ENCODE measurements around the gene VILL.

The VILL gene

DNA sequence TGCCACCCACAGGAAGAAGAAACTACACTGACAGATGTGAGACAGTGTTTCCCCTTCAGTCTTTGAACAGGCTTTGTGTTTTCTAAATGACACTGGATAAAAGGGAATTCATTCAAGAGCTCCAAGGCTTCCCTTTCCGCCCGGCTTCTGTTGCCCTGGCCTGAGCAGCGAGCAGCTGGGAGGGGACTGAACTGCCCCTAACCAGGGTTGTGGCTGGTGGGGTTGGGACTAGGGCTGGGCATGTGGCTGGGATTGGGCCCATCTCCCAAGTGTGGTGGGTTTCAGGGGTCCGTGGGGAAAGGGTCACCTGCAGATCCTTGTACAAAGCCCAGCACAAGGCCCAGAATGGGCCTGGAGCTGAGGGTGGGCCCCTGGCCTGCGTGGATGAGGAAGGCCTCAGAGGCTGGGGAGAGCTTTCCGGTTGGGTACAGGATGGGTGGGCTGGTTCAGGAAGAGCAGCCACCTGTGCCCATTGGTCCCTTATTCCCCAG is 10.4 kb downstream of the VILL start:
- DNase-seq (ENCODE audit: low read depth, low spot score): no peak

DNA sequence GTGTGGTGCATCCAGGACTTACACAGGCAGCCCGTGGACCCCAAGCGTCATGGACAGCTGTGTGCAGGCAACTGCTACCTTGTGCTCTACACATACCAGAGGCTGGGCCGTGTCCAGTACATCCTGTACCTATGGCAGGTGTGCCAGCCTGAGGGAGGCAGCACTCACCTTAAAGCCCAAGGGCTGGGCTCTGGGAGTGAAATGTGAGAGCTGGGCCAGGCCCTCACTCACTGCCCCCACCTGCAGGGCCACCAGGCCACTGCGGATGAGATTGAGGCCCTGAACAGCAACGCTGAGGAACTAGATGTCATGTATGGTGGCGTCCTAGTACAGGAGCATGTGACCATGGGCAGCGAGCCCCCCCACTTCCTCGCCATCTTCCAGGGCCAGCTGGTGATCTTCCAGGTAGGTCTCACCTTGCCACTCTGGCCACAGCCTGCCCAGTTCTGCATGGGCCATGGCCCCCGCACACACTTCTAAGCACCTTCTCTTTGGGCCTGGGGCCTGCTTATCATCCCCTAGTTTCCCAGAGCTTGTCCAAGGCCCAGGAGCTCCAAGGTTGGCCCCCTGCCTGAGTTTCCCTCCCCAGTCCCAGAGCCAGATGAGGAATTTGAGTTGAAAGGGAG is 11.0 kb downstream of the VILL start:
- no peak for DNase-seq (ENCODE audit: low read depth, low spot score)

DNA sequence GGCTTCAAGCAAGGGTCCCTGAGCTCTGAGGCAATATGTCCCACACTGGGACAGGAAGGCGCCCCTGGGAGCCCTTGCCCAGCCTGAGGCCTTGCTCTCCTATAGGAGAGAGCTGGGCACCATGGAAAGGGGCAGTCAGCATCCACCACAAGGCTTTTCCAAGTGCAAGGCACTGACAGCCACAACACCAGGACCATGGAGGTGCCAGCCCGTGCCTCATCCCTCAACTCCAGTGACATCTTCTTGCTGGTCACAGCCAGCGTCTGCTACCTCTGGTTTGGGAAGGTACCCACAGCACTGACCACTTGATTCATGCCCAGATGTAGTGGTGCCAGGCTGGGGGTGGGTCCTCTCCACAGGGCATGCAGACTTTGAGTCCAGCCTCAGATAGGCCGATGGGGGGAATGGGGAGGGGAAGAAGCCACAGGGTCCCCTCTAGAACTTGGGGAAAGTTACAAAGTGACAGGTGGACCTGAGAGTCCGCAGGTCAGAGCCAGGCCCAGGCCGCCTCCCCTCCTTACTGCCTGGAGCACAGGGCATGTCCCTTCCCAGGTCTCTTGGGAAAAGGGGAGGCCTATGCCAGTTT is 11.8 kb downstream of the VILL start:
- no peak for DNase-seq (ENCODE audit: low read depth, low spot score)

DNA sequence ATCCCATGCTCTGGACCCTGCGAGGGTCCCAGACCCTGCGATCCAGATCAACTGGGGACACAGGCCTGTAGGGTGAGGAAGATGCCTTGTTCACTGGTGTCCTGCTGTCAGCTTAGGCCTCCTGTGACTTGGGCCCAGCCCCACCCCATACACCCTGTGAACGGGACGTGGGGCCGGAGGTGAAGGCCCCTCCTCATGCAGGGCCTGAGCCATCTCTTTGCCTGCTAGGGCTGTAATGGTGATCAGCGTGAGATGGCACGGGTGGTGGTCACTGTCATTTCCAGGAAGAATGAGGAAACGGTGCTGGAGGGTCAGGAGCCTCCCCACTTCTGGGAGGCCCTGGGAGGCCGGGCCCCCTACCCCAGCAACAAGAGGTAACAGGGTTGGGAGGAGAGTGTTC is 12.4 kb downstream of the VILL start:
- DNase-seq (ENCODE audit: low read depth, low spot score): no peak

DNA sequence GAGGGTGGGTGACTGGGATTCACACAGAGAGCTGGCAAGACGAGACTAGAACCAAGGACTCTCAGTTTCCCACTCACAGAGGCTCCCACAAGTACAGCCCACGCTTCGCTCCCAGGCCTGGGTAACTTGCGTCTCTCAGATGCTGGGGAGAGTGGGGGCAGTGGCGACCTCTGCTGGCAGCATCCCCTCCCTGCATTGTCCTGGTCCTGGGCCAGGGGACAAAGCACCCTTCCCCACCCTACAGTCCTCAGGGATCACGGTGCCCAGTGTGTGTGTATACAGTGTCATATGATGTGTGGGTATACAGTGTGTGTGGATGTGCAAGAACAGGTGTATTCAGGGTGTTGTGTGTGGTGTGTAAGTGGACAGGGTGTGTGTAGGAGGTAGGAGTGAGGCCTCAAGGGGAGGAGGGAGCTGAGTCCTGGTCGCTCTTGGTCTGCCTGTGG is 12.8 kb downstream of the VILL start:
- no peak for DNase-seq (ENCODE audit: low read depth, low spot score)

DNA sequence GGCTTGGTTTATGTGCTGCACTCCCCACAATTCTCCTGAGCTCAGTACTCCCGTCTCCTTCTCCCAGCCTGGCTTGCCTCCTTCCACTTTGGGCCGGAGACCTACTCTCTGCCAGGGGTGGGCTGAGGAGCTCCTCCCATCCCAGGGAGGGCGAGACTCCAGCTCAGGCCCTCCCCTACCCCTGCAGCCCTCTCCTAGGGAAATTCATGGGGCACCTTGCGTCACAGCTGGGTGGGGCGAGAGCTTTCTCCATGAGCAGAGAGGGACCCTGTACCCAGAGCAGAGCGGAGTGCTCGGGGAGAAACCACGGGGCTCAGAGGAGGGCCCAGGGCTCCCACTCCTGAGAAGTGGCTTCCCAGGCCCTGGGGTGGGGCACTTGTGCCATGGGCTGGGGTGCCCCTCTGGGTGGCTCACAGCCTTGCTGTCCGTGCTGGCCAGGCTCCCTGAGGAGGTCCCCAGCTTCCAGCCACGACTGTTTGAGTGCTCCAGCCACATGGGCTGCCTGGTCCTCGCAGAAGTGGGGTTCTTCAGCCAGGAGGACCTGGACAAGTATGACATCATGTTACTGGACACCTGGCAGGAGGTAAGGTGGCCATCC is 13.3 kb downstream of the VILL start:
- no peak for DNase-seq (ENCODE audit: low read depth, low spot score)

DNA sequence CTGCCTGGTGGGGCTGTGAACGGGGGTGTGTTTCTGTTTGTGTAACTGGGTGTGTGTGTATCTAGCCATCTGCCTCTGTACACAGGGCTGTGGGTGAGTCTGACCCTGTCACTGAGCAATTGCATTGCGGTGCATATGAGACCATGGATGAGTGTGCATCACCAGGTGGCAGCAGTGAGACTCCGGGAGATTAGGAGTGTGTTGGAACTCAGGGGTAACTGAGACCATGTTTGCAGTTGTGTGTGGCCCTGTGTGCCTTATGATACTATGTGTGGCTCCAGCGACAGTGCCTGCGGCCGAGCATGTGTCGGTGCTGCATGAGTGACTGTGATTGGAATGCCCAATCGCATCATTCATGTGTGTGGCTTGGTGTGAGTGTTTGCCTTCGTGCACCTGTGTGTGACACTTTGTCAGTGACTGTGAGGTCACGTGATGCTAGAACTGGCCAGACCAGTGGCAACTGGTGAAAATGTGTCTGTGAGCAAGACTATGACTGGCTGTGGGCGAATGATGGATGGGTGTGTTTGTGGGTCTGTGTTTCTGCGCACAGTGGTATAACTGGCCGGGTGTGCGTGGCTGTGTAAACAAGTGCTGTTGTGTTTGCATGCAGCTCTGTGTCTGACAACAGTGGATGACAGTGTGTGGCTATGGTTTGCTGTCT is 14.0 kb downstream of the VILL start:
- DNase-seq (ENCODE audit: low read depth, low spot score): no peak

DNA sequence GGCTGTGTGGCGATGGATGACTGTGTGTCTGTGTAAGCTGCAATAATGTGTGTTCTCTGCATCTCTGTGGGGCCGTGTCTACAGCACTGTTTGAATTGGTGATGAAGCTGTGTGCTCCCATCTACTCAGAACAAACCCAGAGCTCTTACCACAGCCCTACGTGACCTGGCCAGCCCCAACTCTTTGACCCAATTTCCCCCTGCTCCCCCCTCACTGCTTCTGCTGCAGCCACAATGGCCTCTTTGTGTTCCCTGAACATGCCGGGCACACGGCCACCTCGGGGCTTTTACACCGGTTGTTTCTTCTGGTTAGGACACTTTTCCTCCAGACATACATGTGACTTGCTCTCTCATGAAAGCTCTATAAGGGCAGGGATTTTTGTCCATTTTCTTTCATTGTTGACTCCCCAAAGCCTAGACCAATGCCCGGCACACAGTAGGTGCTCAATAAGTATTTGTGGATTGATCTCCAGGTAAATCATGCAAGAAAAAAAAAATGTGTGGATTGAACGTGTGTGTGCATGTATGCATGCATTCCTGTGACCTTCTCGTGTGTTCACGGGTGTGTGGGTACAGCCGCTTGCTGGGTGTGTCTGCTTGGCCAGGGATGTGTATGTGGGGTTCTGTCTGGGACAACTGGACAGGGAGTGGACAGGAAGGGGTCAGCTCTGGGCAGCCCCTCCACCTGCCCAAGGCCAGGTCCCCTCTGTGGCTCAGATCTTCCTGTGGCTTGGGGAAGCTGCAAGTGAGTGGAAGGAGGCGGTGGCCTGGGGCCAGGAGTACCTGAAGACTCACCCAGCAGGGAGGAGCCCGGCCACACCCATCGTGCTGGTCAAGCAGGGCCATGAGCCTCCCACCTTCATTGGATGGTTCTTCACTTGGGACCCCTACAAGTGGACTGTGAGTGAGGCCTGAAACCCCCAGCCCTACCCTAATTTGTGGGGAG is 14.8 kb downstream of the VILL start:
- DNase-seq (ENCODE audit: low read depth, low spot score): no peak

DNA sequence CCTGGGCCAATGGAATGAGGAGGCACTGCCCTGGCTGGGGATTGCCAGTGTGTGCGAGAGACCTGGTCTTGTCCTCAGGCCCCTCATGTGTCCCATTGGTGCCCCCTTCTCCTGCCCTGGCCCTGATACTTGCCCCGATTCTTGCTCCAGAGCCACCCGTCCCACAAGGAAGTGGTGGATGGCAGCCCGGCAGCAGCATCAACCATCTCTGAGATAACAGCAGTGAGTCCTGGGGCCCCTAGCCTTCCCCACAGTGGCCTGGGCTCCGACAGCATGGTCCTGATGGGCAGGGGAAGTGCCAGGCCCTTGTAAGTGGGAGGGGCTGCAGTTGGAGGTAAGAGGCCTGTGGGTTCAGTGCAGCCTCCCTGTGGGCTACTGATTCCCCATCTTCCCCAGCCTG is 15.4 kb downstream of the VILL start:
- no peak for DNase-seq (ENCODE audit: low read depth, low spot score)

DNA sequence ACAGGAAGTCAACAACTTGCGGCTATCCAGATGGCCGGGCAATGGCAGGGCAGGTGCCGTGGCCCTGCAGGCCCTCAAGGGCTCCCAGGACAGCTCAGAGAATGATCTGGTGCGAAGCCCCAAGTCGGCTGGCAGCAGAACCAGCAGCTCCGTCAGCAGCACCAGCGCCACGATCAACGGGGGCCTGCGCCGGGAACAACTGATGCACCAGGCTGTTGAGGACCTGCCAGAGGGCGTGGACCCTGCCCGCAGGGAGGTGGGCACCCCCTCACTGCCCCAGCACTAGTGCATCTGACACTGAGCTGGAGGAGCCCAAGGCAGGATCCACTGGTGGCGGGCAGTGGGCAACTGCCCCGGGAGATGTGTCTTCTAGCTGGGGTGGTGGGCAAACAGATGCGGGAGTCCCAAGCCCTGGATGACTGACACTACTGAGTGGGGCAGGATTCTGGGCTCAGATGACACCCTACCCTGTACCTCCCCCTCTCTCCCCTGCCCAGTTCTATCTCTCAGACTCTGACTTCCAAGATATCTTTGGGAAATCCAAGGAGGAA is 15.9 kb downstream of the VILL start:
- no peak for DNase-seq (ENCODE audit: low read depth, low spot score)

DNA sequence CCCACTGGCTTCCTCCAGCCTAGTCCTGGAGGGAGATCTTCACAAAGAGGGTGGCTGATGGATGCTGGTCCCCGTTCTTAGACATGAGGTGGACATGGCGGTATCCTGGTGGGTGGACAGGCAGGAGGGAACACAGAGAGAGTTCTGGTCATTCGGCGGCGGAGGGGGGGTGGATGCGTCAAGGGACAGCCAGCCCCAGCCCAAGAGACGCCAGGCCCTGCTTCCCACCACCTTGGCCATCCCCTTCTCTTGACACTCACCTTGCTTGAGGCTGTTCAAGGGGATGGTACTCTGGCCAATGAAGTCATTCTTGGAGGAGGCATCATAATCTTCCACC is 17.1 kb downstream of the VILL start:
- DNase-seq (ENCODE audit: low read depth, low spot score): no peak

DNA sequence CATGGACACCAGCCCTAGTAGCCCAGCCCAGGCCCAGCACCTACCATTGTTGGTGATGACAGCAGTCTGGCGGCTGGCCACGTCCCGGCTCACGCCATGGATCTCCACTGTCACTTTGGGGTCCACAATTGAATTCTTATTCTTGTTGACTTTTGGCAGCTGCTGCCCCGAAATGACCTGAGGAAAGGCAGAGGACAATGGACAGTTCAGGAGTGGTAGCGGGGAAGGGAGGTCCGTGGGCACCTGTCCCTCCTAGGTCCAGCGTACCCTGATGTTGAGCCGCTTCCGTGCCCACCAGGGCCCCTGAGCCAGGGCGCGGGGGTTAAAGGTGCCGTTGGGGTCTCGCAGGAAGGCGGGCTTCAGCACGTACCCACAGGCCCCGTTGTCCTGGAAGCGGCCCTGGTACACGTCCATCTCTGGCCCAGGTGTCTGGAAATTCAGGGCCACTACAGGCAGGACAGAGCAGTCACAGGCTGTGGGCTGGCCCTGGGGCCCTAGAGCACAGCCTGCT is 17.7 kb downstream of the VILL start:
- no peak for DNase-seq (ENCODE audit: low read depth, low spot score)

DNA sequence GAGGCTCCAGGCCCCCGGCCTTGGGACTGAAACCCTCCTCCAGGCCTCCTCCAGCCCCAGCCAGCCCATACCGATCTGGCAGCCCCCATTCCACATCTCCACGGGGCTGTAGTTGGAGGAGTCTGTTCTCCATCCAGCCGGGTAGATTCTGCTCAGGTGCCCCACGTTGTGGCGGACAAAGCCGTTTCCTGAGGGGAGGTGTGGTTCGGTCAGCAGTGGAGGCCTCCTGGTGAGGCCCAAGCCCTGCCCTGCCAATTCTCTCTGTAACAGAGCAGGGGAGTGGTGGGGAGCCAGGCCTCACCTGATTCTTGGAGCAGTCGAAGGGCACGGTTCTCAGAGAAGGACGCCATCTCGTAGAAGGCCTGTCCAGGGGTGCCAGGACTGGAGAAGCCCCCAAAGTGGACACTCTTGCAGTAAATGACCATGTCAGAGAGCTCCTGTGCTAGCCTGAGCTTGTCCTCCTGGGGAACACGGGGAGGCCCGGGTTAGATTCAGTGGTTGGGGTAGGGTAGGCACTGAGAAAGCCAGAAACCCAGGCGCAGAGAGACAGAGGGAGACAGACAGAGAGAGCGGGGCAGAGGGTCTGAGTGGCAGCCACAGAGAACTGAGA is 18.5 kb downstream of the VILL start:
- no peak for DNase-seq (ENCODE audit: low read depth, low spot score)

DNA sequence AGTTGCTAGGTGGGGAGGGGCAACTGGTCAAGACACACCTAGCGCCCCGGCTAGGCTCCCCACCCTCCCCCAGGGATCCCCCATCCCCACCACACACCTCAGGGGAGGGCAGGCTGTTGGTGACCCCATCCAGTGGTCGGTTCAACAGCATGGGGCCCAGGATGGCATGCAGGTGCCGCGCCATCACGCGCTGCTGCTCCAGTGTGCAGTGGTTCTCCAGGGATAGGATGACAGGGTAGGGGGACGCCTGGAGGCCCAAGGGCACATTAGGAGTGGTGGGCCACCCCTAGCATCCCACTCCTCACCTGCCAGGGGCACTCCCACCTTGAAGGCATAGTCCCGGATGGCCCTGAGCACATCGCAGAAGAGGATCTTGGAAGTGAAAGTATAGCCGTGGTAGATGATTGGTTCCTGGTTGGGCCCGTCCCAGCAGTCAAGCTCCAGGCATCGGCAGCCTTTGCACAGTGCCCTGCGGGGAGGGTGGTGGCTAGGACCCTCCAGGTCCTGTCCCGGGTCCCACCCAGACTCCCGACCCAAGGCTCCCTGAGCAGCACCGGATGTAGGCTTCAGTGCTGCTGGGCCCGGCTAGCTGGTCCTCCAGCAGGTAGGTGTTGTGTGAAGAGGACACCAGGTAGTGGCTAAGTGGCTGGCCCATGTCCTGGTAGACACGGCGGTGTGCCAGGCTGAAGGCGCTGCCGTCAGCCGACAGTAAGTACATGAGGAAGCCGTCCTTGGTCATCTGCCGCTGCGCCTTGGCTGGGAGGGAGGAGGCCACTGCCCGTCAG is 19.4 kb downstream of the VILL start:
- no peak for DNase-seq (ENCODE audit: low read depth, low spot score)

DNA sequence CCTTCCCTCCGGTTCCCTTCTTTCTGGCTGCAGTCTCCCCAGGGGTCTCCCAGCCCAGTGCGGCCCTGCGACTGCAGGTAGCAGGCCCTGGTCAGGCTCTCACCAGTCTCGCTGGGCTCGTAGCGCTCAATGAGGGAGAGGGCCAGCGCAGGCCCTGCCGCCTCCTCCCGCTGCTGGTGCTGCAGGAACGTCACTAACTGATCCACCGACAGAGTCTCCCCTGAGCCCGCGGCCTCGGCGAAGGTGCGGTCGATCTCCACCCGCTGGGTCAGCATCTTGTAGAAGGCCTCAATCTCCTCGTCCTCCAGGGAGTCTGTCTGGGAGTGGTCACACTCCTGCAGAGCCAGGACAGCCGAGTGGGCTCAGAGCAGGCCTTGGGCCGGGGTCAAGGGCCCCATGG is 20.5 kb downstream of the VILL start:
- DNase-seq (ENCODE audit: low read depth, low spot score): no peak

DNA sequence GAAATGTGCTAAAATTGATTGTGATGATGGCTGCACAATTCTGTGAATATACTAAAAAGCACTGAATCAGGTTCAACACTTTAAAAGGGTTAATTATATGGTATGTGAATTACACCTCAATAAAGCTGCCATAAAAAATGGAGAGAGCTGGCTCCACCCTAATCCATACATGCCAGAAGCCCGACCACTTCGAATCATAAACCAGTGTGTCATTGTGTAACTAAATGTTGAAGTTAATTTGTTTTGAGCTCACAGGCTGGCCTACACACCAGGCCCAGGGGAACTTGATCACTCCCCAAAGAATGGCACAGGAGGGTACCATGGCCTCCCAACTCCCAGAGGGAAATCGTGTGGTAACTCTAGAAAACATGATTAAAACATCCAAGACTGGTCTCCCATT is 24.9 kb downstream of the VILL start:
- DNase-seq (ENCODE audit: low read depth, low spot score): no peak

DNA sequence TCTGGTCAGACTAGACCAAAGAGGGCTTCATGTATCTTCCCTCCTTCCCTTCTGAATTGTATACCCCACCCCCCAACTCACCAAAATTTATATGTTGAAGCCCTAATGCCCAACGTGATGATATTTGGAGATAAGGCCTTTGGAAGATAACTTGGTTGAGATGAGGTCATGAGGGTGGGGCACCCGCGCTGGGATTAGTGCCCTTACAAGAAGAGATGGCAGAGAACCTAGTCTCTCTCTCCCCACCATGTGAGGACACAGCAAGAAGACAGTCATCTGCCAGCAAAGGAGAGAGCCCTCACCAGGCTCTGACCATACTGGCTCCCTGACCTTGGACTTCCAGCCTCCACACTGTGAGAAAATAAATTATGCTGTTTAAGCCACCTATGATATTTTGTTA is 25.4 kb downstream of the VILL start:
- DNase-seq (ENCODE audit: low read depth, low spot score): no peak

DNA sequence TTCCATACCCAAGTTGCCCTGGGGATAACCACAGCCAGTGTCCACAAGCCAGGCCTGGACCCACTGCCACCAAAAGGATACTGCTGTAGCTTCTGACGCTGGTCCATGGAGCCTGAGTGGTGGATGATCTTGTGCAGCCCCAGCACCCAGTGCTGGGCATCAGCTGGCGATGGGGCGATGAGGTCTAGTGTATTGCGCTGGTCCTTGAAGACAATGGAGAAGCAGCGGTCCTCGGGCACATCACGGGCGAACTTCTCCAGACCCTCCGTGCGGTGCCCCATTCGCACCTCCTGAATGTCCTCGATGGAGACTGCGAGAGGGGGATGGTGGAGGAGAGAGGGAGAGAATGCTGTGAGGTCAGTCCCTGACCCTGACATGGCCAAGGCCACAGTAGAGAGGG is 25.8 kb downstream of the VILL start:
- DNase-seq (ENCODE audit: low read depth, low spot score): no peak

DNA sequence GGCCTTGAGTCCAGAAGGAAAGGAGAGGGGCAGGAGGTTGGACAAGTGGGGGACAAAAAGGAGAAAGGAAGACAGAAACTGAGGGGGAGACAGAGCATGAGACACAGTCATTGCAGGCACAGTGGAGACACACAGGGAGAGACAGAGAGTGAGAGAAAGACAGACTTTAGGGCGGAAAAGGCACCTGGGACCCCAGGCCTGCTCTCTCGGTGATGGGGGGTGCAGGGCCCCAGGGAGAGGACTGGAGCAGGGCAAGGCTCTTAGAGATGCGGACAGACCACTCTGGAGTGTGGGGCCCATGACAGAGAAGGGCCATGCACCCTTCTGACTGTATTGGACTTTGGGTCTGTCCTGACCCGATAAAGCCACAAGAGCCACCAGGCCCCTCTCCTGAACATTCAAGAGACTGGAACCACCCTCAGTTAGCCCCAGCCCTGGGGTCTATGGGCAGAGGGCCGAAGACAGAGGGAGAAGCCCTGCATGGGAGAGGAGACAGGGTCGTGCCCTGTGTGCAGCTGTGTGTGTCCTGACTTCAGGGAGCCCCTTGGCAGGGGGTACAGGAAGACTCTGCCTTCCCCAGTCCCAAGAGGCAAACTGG is 26.4 kb downstream of the VILL start:
- no peak for DNase-seq (ENCODE audit: low read depth, low spot score)

Data from brain pericyte (primary cell).